D721Med (cell line): ENCODE results near the gene FAM107B.

Source experiments
- DNase-seq: peaks from one replicate; pipeline ENCODE4 v3.0.0; 2011; ENCODE audit warnings: low spot score; ENCODE audit not compliant: insufficient read length
- FAIRE-seq: peaks from 2 replicates; lab custom pipeline; 2011; peaks lifted over from hg19 to GRCh38; lab: Jason Lieb, UNC
- TF ChIP-seq, protein P1 (sequence below): IDR thresholded peaks from 2 replicates; pipeline ENCODE4 v1.5.1; 2012; ENCODE audit warnings: mild to moderate bottlenecking, control low read depth; ENCODE audit not compliant: insufficient read depth; ENCODE audit errors: missing control alignments

FAM107B gene

DNA sequence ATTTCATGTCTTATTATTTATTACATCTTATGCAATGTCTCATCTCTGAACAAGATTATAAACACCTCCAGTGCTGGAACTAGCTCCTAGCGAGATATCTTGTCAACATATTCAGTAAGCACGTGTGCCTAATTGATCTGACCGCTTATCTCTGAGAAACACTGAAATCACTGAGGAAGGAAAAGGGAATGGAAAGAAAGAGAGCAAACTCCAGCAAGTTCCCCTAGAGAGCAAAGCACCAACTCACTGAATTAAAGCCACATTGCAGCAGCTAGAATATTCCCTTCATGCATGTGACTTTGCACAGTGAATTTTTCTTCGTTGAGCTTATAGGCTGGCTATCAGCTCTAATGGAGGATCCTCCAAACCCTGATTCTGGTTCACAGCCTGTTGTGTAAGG lies 266.9 kb downstream of the FAM107B start:
- FAIRE-seq = no peak

DNA sequence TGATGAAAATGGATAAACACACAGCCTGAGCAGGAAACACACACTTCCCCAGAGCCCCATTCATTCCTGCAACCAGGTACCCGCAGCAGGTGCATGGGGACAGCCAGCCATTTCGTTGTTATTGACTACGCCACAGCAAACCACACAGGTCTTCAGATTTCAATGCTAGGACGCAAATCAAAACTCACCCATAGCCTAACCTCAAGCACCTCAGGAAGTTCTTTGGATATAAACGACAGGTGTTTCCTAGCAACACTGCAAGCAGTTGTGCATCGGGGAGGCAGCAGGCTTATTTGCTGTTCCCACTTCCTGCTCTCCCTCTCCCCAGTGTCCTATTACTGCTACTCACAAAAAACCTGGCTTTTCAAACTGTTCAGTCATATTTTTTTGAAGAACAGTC lies 267.5 kb downstream of the FAM107B start:
- TF ChIP-seq, protein P1, sequence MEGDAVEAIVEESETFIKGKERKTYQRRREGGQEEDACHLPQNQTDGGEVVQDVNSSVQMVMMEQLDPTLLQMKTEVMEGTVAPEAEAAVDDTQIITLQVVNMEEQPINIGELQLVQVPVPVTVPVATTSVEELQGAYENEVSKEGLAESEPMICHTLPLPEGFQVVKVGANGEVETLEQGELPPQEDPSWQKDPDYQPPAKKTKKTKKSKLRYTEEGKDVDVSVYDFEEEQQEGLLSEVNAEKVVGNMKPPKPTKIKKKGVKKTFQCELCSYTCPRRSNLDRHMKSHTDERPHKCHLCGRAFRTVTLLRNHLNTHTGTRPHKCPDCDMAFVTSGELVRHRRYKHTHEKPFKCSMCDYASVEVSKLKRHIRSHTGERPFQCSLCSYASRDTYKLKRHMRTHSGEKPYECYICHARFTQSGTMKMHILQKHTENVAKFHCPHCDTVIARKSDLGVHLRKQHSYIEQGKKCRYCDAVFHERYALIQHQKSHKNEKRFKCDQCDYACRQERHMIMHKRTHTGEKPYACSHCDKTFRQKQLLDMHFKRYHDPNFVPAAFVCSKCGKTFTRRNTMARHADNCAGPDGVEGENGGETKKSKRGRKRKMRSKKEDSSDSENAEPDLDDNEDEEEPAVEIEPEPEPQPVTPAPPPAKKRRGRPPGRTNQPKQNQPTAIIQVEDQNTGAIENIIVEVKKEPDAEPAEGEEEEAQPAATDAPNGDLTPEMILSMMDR = no peak
- DNase-seq (no peak), FAIRE-seq (no peak)

More for the DNA sequence above, 266.9 kb downstream of the FAM107B start:
- DNase-seq = no peak
- TF ChIP-seq, protein P1 = no peak

DNA sequence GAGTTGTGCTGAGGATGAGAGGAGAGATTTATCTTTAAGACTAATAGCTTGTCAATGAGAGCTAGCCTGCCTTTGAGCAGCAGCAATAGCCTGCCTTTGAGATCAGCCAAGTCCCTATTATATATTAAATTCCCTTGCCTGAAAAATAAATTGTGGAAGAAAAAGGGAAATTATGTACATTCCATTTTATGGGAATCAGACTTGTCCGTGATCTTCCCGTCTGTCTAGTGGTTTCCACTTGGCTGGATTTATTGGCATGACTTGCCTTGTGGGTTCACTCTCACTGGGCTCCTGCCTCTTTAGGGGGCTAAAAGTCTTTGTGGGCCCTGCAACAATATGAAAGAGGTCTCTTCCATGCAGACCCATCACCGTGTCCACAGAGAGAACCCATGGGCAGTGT lies 272.3 kb downstream of the FAM107B start:
- DNase-seq (no peak), FAIRE-seq (no peak)
- TF ChIP-seq, protein P1 = no peak

DNA sequence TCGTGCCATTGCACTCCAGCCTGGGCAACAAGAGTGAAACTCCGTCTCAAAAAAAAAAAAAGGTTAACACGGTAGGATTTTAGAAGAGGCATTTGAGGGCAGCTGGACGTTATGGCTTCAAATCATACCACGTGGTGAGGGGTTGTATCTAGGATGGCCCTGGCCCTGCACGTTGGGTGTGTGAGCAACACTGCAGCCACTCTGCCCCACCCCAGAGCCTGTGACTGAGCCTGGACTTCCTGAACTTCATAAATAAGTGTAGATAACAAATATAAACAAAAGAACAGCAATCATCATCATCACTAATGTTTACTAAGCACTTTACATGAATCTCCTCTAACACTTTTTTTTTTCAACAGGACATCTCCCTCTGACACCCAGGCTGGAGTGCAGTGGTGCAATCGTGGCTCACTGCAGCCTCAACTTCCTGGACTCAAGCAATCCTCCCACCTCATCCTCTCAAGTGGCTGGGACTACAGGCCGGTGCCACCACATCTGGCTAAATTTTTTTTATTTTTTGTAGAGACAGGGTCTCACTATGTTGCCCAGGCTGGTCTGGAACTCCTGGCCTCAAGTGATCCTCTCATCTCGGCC lies 274.4 kb downstream of the FAM107B start:
- no peak for FAIRE-seq
- TF ChIP-seq, protein P1 = no peak
- DNase-seq = no peak

DNA sequence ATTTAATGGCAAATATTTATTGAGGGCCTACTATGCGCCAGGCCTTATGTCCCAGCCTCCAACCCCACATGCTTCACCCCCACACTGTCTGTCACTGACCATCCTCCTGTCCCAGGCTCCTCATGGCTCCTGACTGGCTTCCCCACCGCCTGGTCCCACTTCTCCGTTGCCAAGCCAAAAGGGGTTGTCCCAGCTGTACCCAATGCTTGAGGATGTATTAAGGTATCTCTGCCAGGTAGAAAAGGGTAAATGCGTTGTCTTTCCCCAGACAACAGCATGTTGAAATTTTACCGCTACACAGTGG lies 275.1 kb downstream of the FAM107B start:
- FAIRE-seq (no peak), DNase-seq (no peak)
- TF ChIP-seq, protein P1 = no peak

DNA sequence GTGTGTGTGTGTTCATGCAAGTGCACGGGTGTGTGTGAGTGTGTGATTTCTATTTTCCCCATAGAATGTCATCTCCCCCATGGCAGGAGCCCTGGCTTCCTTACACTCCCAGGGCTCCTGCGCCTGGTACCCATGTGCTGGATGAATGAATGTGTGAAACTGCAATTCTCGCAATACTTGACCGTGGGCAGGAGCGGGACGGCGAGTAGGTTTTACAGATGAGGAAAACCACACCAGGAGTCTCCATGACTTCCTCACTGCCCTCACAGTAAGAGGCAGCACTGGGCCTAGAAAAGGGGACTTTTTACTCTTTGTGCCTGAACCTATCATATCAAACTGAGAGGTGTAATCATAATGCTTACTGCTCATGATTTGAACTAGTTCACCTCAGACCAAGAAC lies 276.4 kb downstream of the FAM107B start:
- DNase-seq (no peak), FAIRE-seq (no peak)
- TF ChIP-seq, protein P1 = no peak

DNA sequence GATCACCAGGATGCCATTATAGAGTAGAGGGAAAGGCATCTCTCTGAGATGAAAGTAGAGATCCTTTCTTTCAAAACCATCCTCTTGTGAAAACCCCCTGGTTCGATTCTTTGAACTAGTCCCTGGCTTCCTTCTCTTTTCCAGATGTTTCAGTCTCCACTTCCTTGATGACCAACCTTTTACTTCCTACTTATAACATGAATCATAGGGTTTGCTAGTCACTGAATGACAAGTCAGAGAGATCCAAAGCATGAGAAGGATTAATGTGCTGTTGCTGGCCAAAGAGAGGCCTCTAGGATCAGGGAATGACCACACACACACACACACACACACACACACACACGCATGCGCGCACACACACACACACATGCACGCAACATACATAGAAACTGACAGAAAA lies 282.9 kb downstream of the FAM107B start:
- DNase-seq (no peak), FAIRE-seq (no peak)
- TF ChIP-seq, protein P1 = no peak
